ENCODE data around the gene RBMS2. TPM values are rescaled to one million over a fixed set of nuclear protein-coding genes. Genes with fewer than 3 reads are reported as not detected.

The RBMS2 gene
- total and polyA plus RNA-seq, 9 of the 15 experiments (the other 6 are each of a cell fraction or from before 2014, with no cell fraction given), result 0.08 to 10.5 (median 0.31) TPM

GRCh38 chr12:56518570-56518969, 3.0 kb upstream of the RBMS2 start:
- no peak overlapping the region for H3K4me2 ChIP-seq (ENCODE audit: insufficient read depth, low read length)
- no TSS peak for BruUV-seq (replicated peaks)
- FAIRE-seq (no peak), DNase-seq (ENCODE audit: extremely low read depth in 1 of 4, low spot score in 3 of 4) (no peak), ATAC-seq (no peak)
- ChIA-PET CTCF (ENCODE audit: low intra/inter-chr PET ratio) (no interaction called here), POLR2A (interaction anchor here (0.6 kb wide), 1 partner anchor 23 kb away, joined by 3 read pairs; no protein-coding TSS in a partner anchor)
- no peak overlapping the region for H2AFZ ChIP-seq (ENCODE audit: low read depth, low read length)
- WGBS (ENCODE audit: insufficient coverage, low coverage, missing lambda C conversion rate), result 13% methylated on average over 2 of the region's 2 CpGs
- H3K4me1 ChIP-seq (replicated peaks in 1 of 2; ENCODE audit: control insufficient read depth in 2 of 2, insufficient read depth in 2 of 2, low read length in 2 of 2), result peaks cover 3 to 7% of the 10 kb centered on the region in 2 experiments; a peak in 1 of 5 replicates
- no peak overlapping the region for H3K4me3 ChIP-seq
- no peaks in the 10 kb centered on the region for H3K27me3 ChIP-seq (ENCODE audit: control insufficient read depth in 2 of 2, insufficient read depth in 2 of 2, low read length in 2 of 2)
- in situ Hi-C loops (cut with MboI), result no loop called here
- H3K79me2 ChIP-seq (ENCODE audit: control insufficient read depth, insufficient read depth, low read length), result no peaks in the 10 kb centered on the region
- H4K20me1 ChIP-seq (replicated peaks; ENCODE audit: control insufficient read depth, insufficient read depth, low read length), result no peaks in the 10 kb centered on the region
- TF ChIP-seq SNRNP70 (optimal IDR thresholded peaks at IDR 0.05; ENCODE audit: low read depth, low read length), result no peak
- TF ChIP-seq YBX1 (IDR thresholded peaks at IDR 0.05), result no peak
- no peak for TF ChIP-seq ZNF12 (CRISPR knock-in tag; IDR thresholded peaks at IDR 0.05)
- H3K9me1 ChIP-seq (ENCODE audit: control insufficient read depth, insufficient read depth, low read length), result no peaks in the 10 kb centered on the region
- intact Hi-C loops (cut with micrococcal nuclease), result no loop called here
- H3K27ac ChIP-seq (ENCODE audit: extremely low read depth, low read depth, low read length), result no peak overlapping the region
- no peak overlapping the region for H3K9ac ChIP-seq (ENCODE audit: insufficient read depth in 1 of 2, low read depth in 2 of 2, low read length in 2 of 2)
- no peaks in the 10 kb centered on the region for H3K36me3 ChIP-seq (ENCODE audit: control insufficient read depth, insufficient read depth, low read length)
- H3K9me3 ChIP-seq (replicated peaks; ENCODE audit: control insufficient read depth, insufficient read depth, low read depth, low read length), result no peaks in the 10 kb centered on the region

GRCh38 chr12:56520048-56520447, 1.6 kb upstream of the RBMS2 start:
- 68% methylated on average over 3 of the region's 3 CpGs for WGBS (ENCODE audit: insufficient coverage, low coverage, missing lambda C conversion rate)
- H3K79me2 ChIP-seq (ENCODE audit: control insufficient read depth, insufficient read depth, low read length), result no peaks in the 10 kb centered on the region
- POLR2A ChIA-PET, result no interaction called here
- H3K27me3 ChIP-seq (ENCODE audit: control insufficient read depth in 2 of 2, insufficient read depth in 2 of 2, low read length in 2 of 2), result no peaks in the 10 kb centered on the region
- no peaks in the 10 kb centered on the region for H3K9me1 ChIP-seq (ENCODE audit: control insufficient read depth, insufficient read depth, low read length)
- DNase-seq (ENCODE audit: extremely low read depth in 1 of 4, low spot score in 3 of 4) (no peak), ATAC-seq (no peak), FAIRE-seq (no peak)
- intact Hi-C loops (cut with micrococcal nuclease) (no loop called here), in situ Hi-C loops (cut with MboI) (loop anchor here (5.0 kb wide), 1 partner anchor 42 kb away; no protein-coding TSS in a partner anchor)
- H2AFZ ChIP-seq (ENCODE audit: low read depth, low read length), result no peak overlapping the region
- H3K9me3 ChIP-seq (replicated peaks; ENCODE audit: control insufficient read depth, insufficient read depth, low read depth, low read length), result no peaks in the 10 kb centered on the region
- no peak overlapping the region for H3K4me2 ChIP-seq (ENCODE audit: insufficient read depth, low read length)
- H3K9ac ChIP-seq (ENCODE audit: insufficient read depth in 1 of 2, low read depth in 2 of 2, low read length in 2 of 2), result no peak overlapping the region
- no peaks in the 10 kb centered on the region for H4K20me1 ChIP-seq (replicated peaks; ENCODE audit: control insufficient read depth, insufficient read depth, low read length)
- BruUV-seq (replicated peaks), result no TSS peak
- no peak overlapping the region for H3K4me3 ChIP-seq
- H3K4me1 ChIP-seq (replicated peaks in 1 of 2; ENCODE audit: control insufficient read depth in 2 of 2, insufficient read depth in 2 of 2, low read length in 2 of 2), result peaks cover 3 to 7% of the 10 kb centered on the region in 2 experiments; a peak in 1 of 5 replicates
- CTCF ChIA-PET (ENCODE audit: low intra/inter-chr PET ratio), result no interaction called here
- H3K27ac ChIP-seq (ENCODE audit: extremely low read depth, low read depth, low read length), result no peak overlapping the region
- TF ChIP-seq WHSC1 (IDR thresholded peaks at IDR 0.05; ENCODE audit: low read length) (no peak), EHMT2 (IDR thresholded peaks at IDR 0.05) (no peak), ZNF76 (CRISPR knock-in tag; IDR thresholded peaks at IDR 0.05; ENCODE audit: borderline replicate concordance) (no peak), ATF3 (IDR thresholded peaks at IDR 0.05) (no peak), ATF3 (CRISPR knock-in tag; conservative IDR thresholded peaks at IDR 0.05) (no peak), ZBTB1 (CRISPR knock-in tag; IDR thresholded peaks at IDR 0.05; ENCODE audit: borderline replicate concordance, low read depth) (no peak), FOXP1 (CRISPR knock-in tag; IDR thresholded peaks at IDR 0.05) (no peak), TCF7L2 (IDR thresholded peaks at IDR 0.05; ENCODE audit: low read depth, low read length) (no peak), DLX4 (CRISPR knock-in tag; IDR thresholded peaks at IDR 0.05) (no peak), NUFIP1 (IDR thresholded peaks at IDR 0.05; ENCODE audit: partially characterized antibody) (no peak), HES1 (IDR thresholded peaks at IDR 0.05; ENCODE audit: low read depth) (no peak), ZNF124 (CRISPR knock-in tag; IDR thresholded peaks at IDR 0.05) (no peak), SMAD3 (CRISPR knock-in tag; conservative IDR thresholded peaks at IDR 0.05) (no peak)
- no peaks in the 10 kb centered on the region for H3K36me3 ChIP-seq (ENCODE audit: control insufficient read depth, insufficient read depth, low read length)

Measured in K562 (cell line).